Measurements from ENCODE around the gene ATP11A. TPM values are rescaled to one million over a fixed set of nuclear protein-coding genes. Genes with fewer than 3 reads are reported as not detected.
"Not testable (repeated sequence)": the region's sequence is repeated elsewhere in the genome, so short reads cannot be mapped to it uniquely, and the experiment has no call there.

ATP11A gene
- total RNA-seq, 1 experiment from 2014 or later, result 2.5 TPM

- DNase-seq, result no peak
- Histone ChIP-seq H3K36me3 (no peaks in the 10 kb centered on the region; the same call in 1 of the 2 replicates), H3K9me3 (no peaks in the 10 kb centered on the region), H3K4me3 (no peak overlapping the region), H3K27me3 (no peaks in the 10 kb centered on the region)
These were observed 143.0 kb downstream of the ATP11A start for GRCh38 chr13:112832811-112833210.

GRCh38 chr13:112833551-112834257, 143.9 kb downstream of the ATP11A start:
- Histone ChIP-seq H3K27me3 (no peaks in the 10 kb centered on the region), H3K4me3 (no peak overlapping the region), H3K36me3 (no peaks in the 10 kb centered on the region; the same call in 1 of the 2 replicates), H3K9me3 (no peaks in the 10 kb centered on the region)
- no peak for DNase-seq

- Histone ChIP-seq H3K9me3 (no peaks in the 10 kb centered on the region), H3K4me3 (no peak overlapping the region), H3K36me3 (no peaks in the 10 kb centered on the region; the same call in 1 of the 2 replicates), H3K27me3 (no peaks in the 10 kb centered on the region)
- no peak for DNase-seq
These were observed 145.5 kb downstream of the ATP11A start for GRCh38 chr13:112835344-112835743.

GRCh38 chr13:112835796-112836195, 146.0 kb downstream of the ATP11A start:
- DNase-seq, result no peak
- H3K36me3 ChIP-seq, result no peaks in the 10 kb centered on the region; the same call in 1 of the 2 replicates
- no peak overlapping the region for H3K4me3 ChIP-seq
- no peaks in the 10 kb centered on the region for H3K27me3 ChIP-seq
- no peaks in the 10 kb centered on the region for H3K9me3 ChIP-seq

- DNase-seq, result no peak
- H3K4me3 ChIP-seq, result no peak overlapping the region
- no peaks in the 10 kb centered on the region for H3K36me3 ChIP-seq
- H3K9me3 ChIP-seq, result no peaks in the 10 kb centered on the region
- no peaks in the 10 kb centered on the region for H3K27me3 ChIP-seq
These were observed 147.1 kb downstream of the ATP11A start for GRCh38 chr13:112836940-112837339.

GRCh38 chr13:112837371-112838037, 147.7 kb downstream of the ATP11A start:
- Histone ChIP-seq H3K9me3 (no peaks in the 10 kb centered on the region), H3K36me3 (no peaks in the 10 kb centered on the region), H3K27me3 (no peaks in the 10 kb centered on the region), H3K4me3 (no peak overlapping the region)
- no peak for DNase-seq

- no peaks in the 10 kb centered on the region for H3K9me3 ChIP-seq
These were observed 148.4 kb downstream of the ATP11A start for GRCh38 chr13:112838038-112838841.

GRCh38 chr13:112838842-112839117, 148.9 kb downstream of the ATP11A start:
- no peaks in the 10 kb centered on the region for H3K9me3 ChIP-seq
- no peak for DNase-seq
- no peaks in the 10 kb centered on the region; the same call in 1 of the 2 replicates for H3K36me3 ChIP-seq
- H3K4me3 ChIP-seq, result no peak overlapping the region
- no peaks in the 10 kb centered on the region for H3K27me3 ChIP-seq

More at GRCh38 chr13:112838038-112838841, 148.4 kb downstream of the ATP11A start:
- no peak for DNase-seq
- no peak overlapping the region for H3K4me3 ChIP-seq
- H3K36me3 ChIP-seq, result no peaks in the 10 kb centered on the region
- H3K27me3 ChIP-seq, result no peaks in the 10 kb centered on the region

- no peaks in the 10 kb centered on the region; the same call in 1 of the 2 replicates for H3K36me3 ChIP-seq
- no peaks in the 10 kb centered on the region for H3K9me3 ChIP-seq
- no peak overlapping the region for H3K4me3 ChIP-seq
- H3K27me3 ChIP-seq, result no peaks in the 10 kb centered on the region
- DNase-seq, result no peak
These were observed 149.7 kb downstream of the ATP11A start for GRCh38 chr13:112839356-112840105.

- Histone ChIP-seq H3K9me3 (no peaks in the 10 kb centered on the region), H3K27me3 (no peaks in the 10 kb centered on the region), H3K36me3 (no peaks in the 10 kb centered on the region; the same call in 1 of the 2 replicates), H3K4me3 (no peak overlapping the region)
- no peak for DNase-seq
These were observed 150.8 kb downstream of the ATP11A start for GRCh38 chr13:112840472-112841302.

- not testable (repeated sequence) for H3K27me3 ChIP-seq, H3K36me3 ChIP-seq, DNase-seq, H3K4me3 ChIP-seq, H3K9me3 ChIP-seq
These were observed 151.6 kb downstream of the ATP11A start for GRCh38 chr13:112841303-112842015.

GRCh38 chr13:112842343-112842856, 152.6 kb downstream of the ATP11A start:
- H3K4me3 ChIP-seq, result no peak overlapping the region
- no peaks in the 10 kb centered on the region for H3K9me3 ChIP-seq
- no peak for DNase-seq
- no peaks in the 10 kb centered on the region for H3K27me3 ChIP-seq
- no peaks in the 10 kb centered on the region; the same call in 1 of the 2 replicates for H3K36me3 ChIP-seq

- no peak for DNase-seq
These were observed 153.1 kb downstream of the ATP11A start for GRCh38 chr13:112842931-112843391.

GRCh38 chr13:112843392-112844111, 153.7 kb downstream of the ATP11A start:
- H3K27me3 ChIP-seq, result no peaks in the 10 kb centered on the region
- no peaks in the 10 kb centered on the region; the same call in 1 of the 2 replicates for H3K36me3 ChIP-seq
- no peak overlapping the region for H3K4me3 ChIP-seq
- no peak for DNase-seq
- H3K9me3 ChIP-seq, result no peaks in the 10 kb centered on the region

More at GRCh38 chr13:112842931-112843391, 153.1 kb downstream of the ATP11A start:
- Histone ChIP-seq H3K36me3 (no peaks in the 10 kb centered on the region; the same call in 1 of the 2 replicates), H3K9me3 (no peaks in the 10 kb centered on the region), H3K27me3 (no peaks in the 10 kb centered on the region), H3K4me3 (no peak overlapping the region)
